HG03175 (cell line): ENCODE data around the gene GCNT4.
"Not testable (repeated sequence)": the region's sequence is repeated elsewhere in the genome, so short reads cannot be mapped to it uniquely, and the experiment has no call there.

Experiments used
- ATAC-seq: cut with Tn5 transposase; IDR thresholded peaks from one replicate; pipeline ENCODE4 v1.9.1; 2021; ENCODE audit warnings: mild to moderate bottlenecking, moderate library complexity; ENCODE audit not compliant: unreplicated experiment

GCNT4 gene, protein sequence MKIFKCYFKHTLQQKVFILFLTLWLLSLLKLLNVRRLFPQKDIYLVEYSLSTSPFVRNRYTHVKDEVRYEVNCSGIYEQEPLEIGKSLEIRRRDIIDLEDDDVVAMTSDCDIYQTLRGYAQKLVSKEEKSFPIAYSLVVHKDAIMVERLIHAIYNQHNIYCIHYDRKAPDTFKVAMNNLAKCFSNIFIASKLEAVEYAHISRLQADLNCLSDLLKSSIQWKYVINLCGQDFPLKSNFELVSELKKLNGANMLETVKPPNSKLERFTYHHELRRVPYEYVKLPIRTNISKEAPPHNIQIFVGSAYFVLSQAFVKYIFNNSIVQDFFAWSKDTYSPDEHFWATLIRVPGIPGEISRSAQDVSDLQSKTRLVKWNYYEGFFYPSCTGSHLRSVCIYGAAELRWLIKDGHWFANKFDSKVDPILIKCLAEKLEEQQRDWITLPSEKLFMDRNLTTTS

DNA sequence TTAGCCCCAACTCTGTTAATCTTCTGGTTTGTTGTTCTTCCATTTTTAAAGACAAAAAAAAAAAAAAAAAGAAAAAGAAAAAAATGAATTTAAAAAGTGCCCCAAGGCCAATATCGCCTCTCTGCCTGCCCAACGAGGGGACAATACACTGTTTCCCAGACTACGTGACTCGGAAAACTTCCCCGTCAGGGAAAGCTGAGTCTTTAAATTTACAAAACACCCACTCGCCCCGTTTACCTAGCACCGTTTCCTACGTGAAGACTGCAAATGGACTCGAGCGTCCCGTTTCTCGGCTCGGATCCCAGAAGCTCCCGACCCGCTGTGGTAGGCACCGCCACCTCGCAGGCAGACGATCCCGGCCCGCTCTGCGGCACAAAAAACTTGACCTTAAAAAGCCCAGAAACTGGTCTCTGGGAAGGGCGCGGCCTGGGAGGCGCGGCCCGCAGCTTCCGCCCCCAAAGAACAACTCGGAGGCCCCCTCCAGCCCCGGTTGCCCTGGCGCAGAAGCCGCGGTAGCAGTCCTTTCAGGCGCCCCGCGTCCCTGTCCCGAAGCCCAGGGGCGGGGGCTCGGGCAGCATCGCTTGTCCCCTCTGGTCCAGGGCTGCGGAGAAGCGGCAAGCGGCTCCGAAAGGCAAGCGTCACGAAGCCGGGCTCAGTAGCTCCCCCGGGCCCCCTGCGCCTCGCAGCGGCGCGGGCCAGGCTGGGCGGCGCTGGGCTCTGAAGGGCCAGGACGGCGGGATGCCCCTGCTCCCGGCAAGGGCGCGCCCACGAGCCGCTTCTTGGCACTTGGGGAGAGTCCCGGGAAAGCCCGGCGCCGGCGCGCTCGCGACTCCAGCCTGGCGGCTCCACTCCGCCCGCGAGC is at the start of gene GCNT4:
GCNT4 (minus strand) TSS at position 367 of the 862 bp plus-strand sequence. CDS start 22,521 bp downstream, outside the sequence.
- no peak for ATAC-seq

DNA sequence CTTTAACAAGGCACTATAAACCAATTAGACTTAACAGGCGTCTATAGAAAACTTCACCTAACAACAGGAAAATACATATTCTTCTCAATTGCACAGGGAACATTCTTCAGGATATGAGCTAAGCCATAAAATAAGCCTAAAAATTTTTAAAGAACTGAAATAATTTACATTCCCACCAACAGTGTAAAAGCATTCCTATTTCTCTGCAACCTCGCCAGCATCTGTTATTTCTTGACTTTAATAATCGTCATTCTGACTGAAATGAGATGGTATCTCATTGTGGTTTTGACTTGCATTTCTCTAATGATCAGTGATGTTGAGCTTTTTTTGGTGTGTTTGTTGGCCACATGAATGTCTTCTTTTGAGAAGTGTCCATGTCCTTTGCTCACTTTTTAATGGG is 43.6 kb upstream of the GCNT4 start:
- not testable (repeated sequence) for ATAC-seq

DNA sequence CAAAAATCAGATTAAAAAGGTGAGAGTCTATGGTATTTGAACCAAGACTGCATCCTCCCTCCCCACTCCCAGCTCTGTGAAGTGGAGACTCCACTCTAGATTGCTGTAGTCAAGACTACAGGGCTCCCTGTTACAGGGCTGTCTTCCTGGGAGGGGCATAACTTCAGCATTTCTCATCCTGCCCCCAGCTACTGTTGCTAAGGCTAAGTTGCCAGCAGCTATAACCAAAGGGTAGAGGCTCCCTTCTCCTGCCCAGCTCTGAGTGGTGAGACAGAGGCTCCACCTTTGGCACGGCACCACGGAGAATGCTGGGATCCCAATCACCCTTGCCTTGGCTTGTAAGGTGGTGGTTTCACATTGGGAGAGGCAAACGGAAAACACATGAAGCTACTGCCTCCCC is 39.2 kb upstream of the GCNT4 start:
- no peak for ATAC-seq

DNA sequence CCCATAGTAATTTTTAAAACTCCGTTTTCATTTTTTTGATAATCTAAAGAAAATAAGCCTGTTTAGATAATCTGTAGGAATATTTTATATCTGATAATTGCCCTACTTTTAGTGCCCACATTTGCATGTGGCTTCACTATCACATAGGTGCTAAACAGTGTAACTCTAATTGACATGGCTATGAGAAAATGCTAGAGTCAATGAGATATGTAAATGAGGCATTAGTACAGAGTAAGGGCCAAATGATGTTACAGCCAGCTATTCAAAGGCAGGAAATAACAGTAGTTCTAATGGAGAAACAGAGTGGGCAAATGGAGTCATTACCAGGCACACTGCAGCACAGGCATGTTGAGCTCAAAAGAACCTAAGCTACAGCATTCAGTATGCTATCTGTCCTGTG is 37.3 kb upstream of the GCNT4 start:
- no peak for ATAC-seq

DNA sequence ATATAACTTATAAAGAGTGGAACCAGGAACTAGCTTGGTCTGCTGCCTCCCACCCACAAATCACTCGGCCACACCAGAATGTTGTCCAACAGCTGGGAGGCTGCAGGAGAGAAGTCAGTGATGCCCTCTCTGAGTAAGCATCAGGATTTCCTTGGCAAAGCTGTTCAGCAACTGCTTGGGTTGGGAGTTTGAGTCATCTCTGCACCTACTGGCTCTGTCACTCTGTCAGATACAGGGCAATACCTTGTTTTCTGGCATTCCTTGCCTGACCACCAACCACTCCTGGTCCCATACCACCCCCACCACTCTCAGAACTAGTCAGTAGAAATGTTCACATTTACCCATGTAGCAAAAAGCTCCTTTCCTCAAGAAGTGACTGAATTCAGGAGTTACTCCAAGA is 36.8 kb upstream of the GCNT4 start:
- ATAC-seq = no peak

DNA sequence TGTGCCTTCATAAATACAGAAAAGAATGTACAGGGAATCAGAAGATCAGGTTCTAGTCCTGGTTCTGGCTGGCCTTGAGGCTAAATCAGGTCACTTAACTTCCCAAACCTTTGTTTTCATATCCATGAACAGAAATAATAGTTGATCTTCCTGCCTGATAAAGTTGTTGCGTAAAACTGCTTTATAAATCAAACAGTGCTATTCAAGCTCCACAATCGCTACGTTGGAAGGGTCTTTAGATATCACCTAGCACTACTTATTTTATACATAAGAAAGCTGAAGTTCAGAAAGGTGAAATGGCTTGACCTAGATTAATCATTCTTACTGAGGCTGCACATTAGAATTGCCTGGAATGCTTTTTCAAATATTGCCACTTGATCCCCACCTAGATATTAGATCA is 36.3 kb upstream of the GCNT4 start:
- no peak for ATAC-seq

DNA sequence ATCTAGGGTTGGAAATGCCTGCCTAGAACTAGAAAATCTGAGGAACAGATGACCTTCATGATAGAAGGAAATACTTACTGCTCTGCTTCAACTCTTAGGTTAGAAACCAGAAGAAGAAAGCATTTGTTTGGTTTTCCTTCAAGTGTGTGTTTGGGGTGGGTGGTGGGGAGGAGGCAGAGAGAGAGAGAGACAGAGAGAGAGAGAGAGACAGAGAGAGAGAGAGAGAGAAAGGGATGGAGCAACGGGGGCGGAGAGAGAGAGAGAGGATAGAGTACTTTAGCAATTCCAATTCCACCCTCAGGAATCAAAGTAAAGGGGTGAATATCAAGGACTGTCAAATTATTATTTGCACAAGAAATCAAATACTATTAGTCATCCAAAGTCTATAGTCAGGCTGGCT is 29.2 kb upstream of the GCNT4 start:
- ATAC-seq = no peak

DNA sequence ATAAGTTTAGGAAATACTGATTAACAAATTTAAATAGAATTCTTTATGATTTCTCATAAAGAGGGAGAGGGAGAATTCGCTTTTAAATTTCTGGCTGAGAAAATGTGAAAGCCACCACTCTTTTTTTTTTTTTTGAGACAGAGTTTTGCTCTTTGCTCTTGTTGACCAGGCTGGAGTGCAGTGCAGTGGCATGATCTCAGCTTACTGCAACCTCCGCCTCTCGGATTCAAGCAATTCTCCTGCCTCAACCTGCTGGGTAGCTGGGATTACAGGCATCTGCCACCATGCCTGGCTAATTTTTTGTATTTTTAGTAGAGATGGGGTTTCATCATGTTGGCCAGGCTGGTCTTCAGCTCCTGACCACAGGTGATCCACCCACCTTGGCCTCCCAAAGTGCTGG is 27.0 kb upstream of the GCNT4 start:
- ATAC-seq = not testable (repeated sequence)

DNA sequence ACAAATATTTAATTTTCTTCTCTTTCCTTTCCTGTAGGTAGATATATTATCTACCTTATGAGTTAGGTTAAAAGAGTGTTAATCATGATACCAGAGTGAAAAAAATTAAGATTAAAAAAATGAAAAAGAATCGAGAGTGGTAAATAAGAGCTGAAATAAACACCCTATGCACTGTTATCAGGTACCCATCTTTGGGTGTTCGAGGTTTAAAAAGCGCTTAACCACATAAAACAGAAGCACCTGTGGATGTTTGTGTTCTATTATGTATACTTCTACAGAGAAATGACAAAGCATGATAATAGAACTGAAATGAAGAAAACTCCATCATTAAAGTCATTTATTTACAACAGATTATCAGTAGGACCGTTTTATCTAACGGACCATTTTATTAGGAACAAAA is 25.7 kb upstream of the GCNT4 start:
- no peak for ATAC-seq

DNA sequence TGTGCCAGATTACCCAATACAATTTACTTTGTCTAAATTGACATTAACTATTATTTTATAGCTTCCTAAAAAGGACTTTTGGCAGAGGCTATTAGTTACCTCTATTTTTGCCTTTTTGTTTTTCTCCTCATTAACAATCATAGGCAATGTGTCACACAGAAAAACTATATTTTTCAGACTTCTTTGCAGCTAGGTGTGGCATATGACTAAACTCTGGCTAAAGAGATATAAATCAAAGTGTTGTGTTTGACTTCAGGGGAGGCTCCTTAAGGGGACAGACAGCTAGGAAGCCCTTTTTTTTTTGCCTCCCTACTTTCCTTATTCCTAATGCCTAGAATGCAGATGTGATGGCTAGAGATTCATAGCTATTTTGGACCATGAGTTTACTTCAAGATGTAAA is 19.7 kb upstream of the GCNT4 start:
- ATAC-seq = no peak

DNA sequence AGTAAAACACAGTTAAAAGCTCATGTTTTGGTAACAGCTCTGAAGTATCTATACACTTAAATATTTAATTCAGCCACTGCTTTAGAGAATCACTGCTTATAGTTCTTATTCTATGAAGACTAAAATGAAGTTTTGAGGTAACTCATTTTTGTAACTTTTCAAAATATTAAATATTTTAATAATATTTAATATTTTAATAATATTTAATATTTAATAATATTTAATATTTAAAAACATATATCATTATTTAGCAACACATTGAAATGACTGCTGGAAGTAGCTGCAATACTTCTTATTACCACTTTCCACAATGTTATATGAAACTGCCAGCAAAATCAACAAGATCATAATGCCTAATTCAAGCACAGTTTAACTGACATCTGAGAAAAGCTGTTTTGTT is 18.7 kb upstream of the GCNT4 start:
- no peak for ATAC-seq

DNA sequence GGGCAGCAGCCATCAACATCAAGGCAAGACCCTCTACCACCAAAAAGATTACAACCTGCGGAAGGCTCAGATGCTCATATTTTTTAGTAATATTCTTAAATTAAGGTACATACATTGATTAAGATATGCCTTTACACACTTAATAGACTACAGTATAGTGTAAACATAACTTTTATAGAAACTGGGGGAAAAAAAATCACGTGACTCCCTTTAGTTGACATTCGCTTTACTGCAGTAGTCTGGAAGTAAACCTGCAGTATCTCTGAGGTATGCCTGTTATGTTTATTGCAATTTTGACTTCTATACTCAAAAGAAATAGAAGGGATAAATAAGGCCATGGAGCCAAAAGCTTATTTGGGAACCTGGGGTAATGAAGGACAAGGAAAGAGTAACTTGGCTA is 15.1 kb upstream of the GCNT4 start:
- no peak for ATAC-seq

DNA sequence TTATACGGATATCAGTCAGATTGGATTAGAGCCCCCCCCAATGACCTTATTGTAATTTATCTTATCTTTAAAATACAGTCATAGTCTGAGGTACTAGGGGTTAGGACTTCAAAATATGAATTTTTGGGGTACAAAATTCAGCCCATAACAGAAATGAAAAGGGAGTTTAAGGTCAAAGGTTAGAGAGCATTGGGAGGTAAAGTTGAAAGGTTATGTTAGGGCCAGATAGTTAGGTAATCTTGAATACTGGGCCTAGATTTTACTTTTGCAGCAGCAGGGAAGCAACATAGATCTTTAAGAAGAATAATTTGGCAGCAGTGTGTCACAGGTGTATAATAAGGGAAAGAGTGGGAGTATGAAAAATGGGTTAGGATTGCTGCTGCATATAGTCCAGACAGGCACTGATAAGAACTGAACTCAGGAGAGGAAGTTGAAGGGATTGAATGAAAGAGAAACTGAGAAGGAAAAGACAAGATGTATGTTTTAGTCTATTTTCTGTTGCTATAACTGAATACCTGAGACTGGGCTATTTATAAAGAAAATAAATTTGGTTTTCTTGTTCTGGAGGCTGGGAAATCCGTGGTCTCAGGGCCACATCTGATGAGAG is 10.7 kb upstream of the GCNT4 start:
- ATAC-seq = no peak

DNA sequence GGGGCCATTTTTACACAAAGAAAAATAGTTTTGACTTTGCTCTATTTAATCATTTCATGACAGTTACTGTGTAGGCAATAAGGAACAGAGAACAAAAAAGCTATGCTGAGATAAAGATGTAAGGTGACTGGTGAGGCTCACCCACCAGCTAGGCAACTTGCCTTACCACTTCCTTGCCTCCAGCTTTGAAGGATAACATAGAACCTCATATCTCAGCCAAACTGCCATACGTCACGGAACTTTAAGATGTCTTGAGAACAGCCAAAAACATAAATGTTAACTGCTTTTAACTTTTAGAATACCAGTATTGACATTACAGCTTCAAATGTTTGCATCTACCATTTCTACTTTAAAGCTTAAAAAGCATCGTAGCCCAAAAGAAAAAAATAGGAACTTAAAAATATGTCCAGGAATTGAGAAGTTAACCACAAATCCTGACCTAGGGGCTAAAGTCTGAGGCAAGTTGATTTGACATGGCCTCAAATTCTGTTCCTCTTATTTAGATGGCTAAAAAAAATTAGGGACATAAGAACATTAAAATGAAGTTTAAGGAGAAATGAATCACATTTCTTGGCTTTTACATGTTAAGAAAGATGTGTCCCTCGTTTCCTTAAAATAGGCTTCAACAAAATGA is 7.7 kb upstream of the GCNT4 start:
- no peak for ATAC-seq

DNA sequence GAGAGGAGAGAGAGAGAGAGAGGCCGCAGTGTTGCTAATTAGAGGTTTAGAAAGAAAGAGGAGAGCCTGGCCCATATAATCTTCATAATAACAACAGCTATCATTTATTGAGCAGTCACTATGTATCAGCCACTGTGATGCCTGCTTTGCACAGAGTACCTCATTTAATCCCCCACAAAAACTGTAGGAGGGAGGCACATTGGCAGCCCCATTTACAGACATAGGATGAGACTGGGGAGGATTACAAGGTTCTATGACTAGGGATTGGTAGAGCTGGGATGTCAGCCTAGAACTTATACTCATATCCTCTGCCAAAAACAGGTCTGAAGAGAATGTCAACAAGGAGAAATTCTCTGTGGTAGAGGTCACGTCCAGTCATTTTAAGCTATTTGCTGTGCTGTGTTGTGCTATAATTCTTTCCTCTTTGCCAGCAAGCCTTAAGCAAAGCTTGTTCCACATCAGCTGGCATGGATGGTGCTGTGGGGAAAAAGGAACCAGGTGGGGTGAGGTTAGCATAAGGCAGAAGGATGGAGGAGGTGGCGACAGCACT is 6.7 kb upstream of the GCNT4 start:
- no peak for ATAC-seq

DNA sequence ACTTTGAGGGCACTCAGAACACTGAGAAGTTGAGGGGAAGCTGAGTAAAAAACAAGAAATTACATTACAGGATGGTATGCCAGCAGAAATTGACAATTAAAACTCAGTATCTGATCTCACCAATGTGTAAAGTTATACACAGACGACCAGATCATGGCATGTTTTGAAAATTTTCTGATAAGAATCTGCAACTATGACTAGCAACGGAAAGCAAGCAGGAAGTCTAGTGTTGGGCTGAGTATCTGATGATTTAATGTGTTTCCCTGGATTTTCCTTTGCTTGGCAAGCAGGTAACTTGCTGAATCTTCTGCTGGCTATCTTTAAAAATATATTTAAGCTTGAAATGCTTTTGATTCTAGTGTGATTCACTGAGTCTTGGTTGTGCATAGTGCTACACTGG is 5.2 kb upstream of the GCNT4 start:
- ATAC-seq = no peak

DNA sequence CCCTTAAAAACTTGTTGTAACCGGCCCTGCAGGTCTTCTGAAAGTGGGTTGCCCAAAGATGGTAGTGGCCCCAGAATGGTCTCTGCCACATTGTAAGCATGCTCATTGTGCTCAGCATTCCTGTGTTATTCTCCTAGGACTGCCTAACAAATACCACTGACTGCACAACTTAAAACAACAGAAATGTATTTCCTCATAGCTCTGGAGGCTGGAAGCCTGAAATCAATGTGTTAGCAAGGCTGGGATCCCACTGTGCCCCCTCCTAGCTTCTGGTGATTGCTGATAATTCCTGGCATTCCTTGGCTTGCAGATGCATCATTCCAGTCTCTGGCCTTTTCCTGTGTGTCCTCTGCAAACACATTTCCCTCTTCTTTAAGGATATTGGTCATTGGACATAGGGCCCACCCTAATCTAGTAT is 3.4 kb upstream of the GCNT4 start:
- no peak for ATAC-seq

DNA sequence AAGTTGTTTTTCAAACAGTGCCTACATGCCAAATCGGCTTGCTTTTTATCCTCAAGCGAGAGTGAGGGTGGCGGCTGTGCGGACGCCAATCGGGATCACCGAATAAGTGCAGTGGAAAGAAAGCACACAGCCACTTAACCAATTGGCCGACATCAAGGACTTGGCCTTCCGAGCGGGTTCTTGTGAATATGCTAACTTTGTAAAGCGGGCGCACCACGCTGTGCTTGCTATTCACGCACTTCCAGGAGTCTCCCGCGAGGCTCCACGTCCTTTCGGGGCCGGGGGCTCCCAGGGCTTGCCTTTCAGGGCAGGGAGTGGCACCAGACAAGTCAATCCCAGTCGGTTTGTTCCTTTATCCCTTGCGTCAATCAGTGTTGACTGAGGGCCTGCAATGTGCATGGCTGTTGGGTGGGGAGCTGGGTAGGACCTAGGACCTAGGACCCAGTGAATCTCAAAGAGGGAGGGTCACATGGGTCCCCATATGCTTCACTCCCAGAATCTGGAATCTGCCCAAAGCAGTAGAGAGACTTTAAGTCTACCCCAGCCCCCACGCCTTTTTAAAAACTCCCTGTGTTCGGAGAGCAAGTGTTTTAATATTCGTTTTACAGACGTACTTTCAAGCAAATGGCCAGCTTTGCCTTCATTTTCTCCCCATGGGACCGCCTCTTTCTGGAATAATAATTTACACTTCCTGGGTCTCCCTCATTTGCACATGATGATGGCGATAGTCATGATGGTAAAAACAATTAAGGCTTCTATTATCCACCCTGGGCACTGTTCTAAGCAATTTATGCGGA is 2.0 kb upstream of the GCNT4 start:
- ATAC-seq = no peak

DNA sequence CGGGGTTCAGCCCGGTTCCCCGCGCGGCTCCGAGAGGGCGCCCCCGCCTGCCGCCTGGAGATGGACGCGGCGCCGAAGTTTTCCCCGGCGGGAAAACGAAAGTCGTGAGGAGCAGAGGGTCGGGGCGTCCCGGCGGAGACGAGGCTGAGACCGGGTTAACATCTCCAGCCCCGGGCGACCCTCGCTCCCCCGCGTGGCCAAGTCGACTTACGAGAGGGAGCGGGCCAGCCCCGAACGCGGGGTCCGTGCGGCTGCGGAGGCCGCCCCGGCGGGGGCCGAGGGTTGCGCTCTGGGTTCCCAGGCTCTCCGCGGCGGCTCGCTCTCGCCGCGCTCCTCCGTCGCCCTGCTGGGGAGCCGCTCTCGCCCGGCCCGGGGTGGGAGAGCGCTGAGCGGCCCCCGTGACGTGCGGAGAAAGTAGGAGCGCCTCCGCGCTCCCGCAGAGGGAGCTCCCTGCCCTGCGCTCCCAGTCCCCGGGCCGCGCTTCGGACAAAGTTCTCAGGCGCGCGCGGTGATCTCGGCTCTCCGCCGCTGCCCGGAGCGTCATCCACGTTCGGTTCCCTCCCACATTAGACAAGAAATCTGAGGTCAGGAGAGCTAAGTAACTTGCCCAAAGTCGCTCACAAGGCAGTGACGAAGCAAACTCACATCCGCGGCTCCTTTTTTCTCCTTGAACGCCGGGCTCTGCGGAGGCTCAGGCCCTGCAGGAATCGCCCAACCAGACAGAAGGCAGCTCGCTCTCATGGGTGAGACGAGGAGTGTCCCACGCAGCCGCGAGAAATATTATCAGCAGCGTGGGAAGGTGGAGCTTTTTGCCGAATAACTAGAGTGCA is 1.2 kb upstream of the GCNT4 start:
- no peak for ATAC-seq
